ENCODE data around the gene DPH1.

- TF ChIP-seq EZH2 (IDR thresholded peaks at IDR 0.05; ENCODE audit: low read length, missing control alignments) (no peak), CTCF (conservative IDR thresholded peaks at IDR 0.05 in 1 of 2, IDR thresholded peaks at IDR 0.05 in 1 of 2; ENCODE audit: low read depth in 1 of 2, low read length in 2 of 2) (no peak)
These were observed 17.6 kb downstream of the DPH1 start for GRCh38 chr17:2047590-2047989.

Data from fibroblast of lung (primary cell).